NCI-H526 (cell line): ENCODE data around the gene HACD2.

Source experiments
- DNase-seq, 2 experiments: peaks; one replicate each; lab custom pipeline; 2025; lab: John Stamatoyannopoulos, UW

HACD2 gene

DNA sequence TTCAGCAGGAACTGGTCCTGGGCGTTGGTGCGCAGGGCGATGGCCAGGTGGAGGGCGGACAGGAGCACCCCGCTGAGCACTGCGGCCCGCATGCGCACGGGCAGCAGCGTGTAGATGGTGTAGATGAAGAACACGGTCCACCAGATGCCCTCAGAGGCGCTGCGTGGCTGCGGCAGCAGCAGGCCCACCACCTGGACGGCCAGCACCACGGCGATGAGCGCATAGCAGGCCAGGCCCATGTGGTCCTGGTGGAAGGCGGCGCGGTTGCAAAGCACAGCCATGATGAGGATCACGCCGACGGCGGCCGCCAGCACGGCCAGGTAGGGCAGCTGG, 137.5 kb downstream of the HACD2 start:
- no peak for DNase-seq

GRCh38 chr3:123446610-123447109, 138.2 kb downstream of the HACD2 start:
- DNase-seq: no peak

DNA sequence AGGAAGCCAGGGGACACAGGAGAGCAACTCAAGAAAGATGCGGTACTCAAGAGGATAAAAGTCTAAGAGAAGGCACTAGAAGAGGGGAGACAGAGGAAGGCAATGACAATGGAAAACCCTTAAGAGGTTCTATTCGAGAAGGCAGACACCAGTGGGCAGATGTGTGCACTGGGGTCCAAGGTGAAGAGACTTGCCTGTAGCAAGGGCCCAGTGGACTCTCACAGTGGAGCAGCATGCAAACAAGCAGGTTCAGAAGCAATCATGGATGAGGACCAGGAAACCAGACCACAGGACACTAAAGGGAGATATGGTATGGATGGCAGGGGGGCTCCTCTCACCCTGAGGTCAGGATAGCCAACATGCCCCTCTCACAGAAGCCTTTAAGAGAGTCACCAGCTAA, 138.6 kb downstream of the HACD2 start:
- no peak for DNase-seq

- no peak for DNase-seq
Observed at GRCh38 chr3:123445702-123446101, 139.2 kb downstream of the HACD2 start.

DNA sequence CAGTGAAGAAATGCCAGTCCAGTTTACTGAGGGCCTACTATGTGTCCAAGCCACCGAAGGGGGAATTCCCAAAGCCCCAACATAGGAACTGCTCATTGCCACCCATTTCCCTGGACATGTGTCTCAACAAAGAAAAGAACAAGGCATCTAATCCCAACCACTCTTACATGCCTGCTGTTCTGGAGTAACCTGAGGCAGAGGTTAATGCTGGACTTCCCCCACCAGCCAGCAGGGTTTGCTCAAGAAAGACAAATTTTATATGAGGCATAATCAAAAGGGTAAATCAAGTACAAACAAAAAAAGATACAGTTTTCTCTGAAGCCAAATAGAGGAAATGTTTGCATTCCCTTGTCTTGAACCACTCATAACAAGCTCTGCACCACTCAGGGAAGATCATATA, 140.1 kb downstream of the HACD2 start:
- DNase-seq: no peak

- DNase-seq: no peak
Observed at GRCh38 chr3:123444023-123444422, 140.8 kb downstream of the HACD2 start.

DNA sequence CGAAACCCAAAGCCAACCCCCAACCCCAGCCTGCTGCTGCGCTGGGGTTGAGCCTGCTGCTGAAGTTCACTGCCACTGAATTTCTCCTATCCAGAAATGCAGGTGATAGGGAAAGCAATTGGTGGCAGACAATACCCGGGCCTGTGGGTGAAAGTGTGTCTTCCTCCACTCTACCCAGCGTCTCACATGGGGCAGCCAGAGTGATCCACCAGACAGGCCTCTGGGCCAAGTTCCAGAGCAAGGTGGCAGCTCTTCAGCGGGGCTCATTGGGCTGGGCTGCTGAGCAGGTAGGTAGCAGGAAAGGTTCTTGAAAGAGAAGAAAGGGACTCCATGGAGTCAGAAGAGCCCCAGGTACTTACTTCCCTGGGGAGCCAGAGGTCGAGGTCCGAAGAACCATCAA, 141.9 kb downstream of the HACD2 start:
- no peak for DNase-seq

- DNase-seq: no peak
Observed at GRCh38 chr3:123442125-123442524, 142.7 kb downstream of the HACD2 start.
